Sigmoid colon (tissue), 4 donors: ENCODE results near the gene ZNF385C.

Experiments used
- EP300 ChIP-seq, 4 donors: sonication (generic); formaldehyde crosslinking; IDR thresholded peaks; one replicate each; pipeline ENCODE4 v1.6.1; 2017; ENCODE audit warnings: antibody characterized with exemption in 4 of 4
- POLR2A ChIP-seq, 2 donors: fragments of 450-650 bp; IDR thresholded peaks; one replicate each; pipeline ENCODE4 v1.6.1; 2016; ENCODE audit warnings: antibody characterized with exemption in 2 of 2, mild to moderate bottlenecking in 2 of 2, moderate library complexity in 2 of 2
- POLR2AphosphoS5 ChIP-seq, 4 donors: sonication (generic); formaldehyde crosslinking; IDR thresholded peaks; one replicate each; pipeline ENCODE4 v1.6.1; 2017; ENCODE audit warnings: antibody characterized with exemption in 4 of 4
- TF ChIP-seq, protein P1 (sequence below), 4 experiments: fragments of 450-650 bp in 3 of 4; fragments of 200-600 bp in 1 of 4; IDR thresholded peaks; one replicate each; pipeline ENCODE4 v1.5.1; 2016 to 2019; ENCODE audit warnings: antibody characterized with exemption in 4 of 4, mild to moderate bottlenecking in 3 of 4, moderate library complexity in 2 of 4

DNA sequence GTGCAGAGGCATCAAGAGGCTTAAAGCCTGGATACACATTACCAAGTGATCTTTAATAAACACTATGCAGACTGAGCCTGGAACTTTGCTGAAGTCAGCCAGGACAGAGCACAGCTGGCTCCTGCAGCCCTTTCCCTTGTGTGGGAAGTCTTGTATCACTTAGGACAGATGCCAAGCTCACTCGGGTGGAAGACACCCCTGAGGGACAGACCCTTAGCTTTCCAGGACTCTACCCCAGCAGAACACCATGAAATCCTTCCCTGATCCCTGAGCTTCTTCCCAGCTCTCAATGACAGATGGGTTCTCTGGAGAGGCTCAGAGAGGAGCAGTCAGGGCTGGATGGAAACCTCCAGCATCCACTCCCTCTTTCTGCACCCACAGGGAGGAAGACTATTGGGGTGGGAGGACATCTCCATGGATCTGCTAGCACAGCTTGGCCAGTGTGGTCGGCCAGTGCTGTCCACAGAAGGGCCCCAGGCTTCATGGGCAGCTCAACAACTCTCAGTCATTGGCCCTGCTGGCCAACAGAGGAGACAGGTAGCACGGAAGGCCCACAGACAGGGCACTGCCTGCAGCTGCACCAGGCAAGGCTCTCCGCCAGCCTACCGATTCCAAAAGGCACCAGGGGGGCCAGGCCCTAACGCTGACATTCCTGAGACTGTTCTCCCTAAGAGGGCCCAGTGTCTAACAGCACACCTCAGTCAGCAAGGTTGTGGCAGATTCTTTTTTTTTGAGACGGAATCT is 40.6 kb upstream of the ZNF385C start:
- TF ChIP-seq, protein P1, sequence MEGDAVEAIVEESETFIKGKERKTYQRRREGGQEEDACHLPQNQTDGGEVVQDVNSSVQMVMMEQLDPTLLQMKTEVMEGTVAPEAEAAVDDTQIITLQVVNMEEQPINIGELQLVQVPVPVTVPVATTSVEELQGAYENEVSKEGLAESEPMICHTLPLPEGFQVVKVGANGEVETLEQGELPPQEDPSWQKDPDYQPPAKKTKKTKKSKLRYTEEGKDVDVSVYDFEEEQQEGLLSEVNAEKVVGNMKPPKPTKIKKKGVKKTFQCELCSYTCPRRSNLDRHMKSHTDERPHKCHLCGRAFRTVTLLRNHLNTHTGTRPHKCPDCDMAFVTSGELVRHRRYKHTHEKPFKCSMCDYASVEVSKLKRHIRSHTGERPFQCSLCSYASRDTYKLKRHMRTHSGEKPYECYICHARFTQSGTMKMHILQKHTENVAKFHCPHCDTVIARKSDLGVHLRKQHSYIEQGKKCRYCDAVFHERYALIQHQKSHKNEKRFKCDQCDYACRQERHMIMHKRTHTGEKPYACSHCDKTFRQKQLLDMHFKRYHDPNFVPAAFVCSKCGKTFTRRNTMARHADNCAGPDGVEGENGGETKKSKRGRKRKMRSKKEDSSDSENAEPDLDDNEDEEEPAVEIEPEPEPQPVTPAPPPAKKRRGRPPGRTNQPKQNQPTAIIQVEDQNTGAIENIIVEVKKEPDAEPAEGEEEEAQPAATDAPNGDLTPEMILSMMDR (IDR thresholded peaks at IDR 0.05): no peak
- no peak for TF ChIP-seq POLR2AphosphoS5 (IDR thresholded peaks at IDR 0.05)
- TF ChIP-seq POLR2A (IDR thresholded peaks at IDR 0.05): no peak
- no peak for TF ChIP-seq EP300 (IDR thresholded peaks at IDR 0.05)
